DMS153 (cell line): Measurements from ENCODE around the gene AGPAT4.
"Not testable (repeated sequence)": the region's sequence is repeated elsewhere in the genome, so short reads cannot be mapped to it uniquely, and the experiment has no call there.

Experiments used
- DNase-seq: peaks from one replicate; lab custom pipeline; 2025; lab: John Stamatoyannopoulos, UW

Gene AGPAT4

DNA sequence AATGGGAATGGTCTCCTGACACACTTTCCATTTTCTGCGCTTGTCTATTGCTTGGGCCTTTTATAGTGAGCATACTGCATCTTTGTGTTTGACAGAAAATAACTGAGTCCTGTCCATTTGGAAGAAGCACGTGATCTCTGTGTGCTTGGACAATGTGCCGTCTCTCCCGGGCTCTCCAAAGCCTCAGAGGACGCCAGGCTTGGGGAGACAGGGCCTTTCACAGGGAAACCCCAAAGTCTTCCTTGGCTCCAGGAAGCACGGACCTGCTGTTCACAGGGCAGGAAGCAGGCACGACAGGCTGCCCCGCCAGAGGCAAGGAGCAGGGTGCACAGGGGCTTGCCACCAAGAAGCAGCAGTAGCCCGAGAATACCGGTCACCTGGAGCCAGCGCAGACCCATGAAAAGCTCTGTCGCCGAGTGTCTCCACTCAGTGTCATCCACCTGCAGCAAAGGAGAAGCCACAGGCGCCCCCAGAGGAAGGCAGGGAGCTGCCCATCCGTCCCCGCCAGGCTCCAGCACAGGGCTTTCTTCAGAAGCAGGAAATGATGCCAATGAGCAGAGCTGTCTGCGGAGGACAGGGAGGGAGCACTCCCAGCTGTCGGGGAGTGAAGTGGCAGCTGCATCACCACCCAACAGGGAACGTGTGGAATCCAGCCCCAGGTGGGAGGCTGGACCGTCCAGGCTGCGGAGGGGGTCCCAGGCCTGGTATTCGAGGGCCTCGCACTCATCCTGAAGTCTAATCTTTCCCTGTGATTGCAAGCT lies 135.1 kb downstream of the AGPAT4 start:
- no peak for DNase-seq

DNA sequence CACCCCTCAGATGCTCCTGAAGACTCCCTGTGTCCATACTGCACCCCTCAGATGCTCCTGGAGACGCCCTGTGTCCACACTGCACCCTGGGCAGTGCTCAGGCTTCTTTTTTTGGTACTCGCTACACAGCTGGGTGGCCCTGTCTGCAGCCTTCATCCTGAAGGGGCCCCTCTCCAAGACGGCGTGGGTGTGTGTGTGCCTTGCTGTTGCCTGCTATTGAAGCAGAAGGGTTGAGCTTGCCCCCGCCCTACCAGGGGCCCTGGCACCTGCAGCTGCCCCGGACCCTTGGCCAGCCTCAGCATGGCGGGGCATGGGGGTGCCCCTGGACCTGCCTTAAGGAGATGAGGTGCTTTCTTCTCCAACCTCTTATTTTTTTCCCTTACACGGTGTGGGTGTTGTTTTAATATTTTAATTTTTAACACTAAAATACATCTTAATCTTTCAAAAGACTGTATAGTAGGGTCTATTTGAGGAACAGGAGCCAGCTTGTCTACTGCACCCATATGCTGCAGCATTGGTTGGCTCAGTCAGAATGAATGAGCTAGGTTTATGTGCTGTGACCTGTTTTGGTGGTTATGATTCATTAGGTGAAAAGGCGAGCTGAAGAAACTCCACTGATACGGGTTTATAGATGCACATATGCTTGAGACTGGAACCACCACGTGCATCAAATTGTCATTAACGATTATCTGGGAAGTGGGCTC lies 135.9 kb downstream of the AGPAT4 start:
- DNase-seq = no peak

DNA sequence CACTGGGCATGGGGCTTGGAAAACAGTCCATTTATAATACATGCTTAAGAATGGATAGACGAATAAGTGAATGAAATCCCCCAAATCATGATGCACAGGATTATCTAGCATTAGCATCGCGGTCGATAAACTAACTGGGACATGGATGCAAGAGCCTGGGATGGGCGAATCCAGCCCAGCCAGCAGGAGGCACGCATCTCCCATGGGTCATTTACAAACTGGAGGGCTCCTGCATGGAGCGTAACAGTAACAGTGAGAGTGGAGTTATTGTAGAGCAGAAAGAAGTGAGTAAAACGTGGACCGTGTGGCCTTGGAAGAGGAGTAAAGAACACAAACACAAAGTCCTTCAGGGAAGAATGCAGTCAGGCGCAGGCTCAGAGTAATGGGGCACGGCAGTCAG lies 136.5 kb downstream of the AGPAT4 start:
- no peak for DNase-seq

DNA sequence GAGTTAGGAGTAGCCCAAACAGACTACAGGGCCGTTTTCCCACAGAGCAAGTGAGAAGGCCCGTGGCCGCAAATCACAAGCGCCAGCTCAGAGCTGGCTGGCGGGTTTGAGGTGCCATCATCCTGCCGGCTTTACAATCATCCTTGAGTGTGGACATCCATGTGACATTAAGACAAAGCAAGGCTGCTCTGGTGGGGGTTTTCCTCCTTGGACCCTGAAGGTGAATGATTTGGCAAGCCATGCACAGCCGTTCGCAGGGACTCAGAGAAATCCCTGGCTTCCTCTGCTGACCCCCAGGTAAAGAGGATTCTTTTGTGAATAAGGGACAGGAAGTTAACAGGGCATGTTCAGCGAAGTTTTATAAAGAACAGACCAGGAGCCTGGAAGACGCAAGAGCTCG lies 137.2 kb downstream of the AGPAT4 start:
- DNase-seq = no peak

DNA sequence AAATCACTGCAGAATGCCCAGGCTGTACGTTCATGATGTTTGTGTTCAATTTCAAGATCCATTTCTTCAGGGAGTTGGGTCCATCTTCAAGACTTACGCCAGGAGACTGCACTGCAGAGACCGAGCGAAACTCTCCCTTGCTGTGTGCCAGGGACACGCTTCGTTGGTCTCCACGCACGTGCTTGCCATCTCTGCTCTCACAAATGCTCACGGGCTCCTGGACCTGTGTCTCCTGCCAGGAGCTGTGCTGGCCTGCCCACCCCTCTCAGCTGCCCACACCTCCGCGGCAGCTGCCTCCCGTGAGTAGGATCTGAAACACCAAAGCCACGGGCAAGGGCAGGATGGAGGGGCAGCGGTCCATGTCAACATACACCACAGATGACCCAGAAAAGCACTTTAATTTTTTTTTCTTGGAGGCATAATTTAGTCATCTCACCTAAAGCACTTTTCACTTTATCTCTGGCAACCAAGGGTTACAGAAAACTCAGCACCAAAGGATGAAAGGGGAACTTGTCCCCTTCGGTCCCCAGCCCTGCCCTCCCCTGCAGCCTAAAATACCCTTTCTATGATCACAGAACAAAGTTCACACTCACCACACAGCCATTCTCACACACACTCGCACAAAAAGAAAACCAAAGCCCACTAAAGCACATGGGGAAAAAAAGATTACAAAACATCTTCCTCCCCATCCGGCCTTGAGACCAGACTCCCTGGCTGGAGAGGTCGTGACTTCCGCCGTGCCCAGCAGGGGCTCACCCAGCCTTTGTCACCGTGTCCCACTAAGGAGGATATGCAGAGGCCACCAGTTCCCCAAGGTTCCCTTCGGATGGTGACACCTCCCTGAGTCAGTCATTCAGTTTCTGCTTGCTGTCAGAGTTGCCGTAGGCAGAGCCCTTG lies 137.9 kb downstream of the AGPAT4 start:
- no peak for DNase-seq

DNA sequence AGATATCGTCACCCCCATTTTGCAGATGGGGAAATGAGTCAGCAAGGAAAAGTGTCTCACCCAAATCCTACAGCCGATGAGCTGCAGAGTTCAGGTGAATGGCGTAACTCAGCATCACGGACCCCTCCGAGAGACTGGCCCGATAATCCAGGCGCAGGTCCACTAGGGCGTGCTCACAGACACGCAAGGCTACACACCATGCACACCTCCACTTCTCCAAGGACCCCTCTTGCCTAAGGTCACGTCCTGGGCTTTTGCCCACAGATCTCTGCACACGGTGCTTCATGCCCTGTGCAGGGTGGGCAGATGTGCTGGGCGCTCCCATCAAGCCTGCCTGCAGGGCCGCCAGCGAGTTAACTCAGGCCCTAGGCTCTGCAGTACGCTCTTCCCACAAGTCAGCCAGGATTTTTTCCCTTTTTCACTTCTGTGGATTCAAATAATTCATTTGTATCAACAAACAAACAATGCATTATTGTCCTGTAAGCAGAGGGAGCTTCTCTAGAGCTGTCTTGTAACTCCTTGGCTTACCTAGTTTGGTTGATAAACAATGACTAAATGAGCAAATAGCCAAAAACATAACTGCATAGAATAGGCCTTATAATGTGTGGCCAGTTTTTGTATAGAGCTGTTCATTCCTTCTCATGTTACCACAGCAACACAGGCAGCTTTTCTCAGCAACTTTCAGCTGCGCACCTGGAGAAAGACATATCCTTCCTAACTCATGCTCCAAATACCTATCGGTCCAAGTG lies 139.1 kb downstream of the AGPAT4 start:
- DNase-seq = no peak

DNA sequence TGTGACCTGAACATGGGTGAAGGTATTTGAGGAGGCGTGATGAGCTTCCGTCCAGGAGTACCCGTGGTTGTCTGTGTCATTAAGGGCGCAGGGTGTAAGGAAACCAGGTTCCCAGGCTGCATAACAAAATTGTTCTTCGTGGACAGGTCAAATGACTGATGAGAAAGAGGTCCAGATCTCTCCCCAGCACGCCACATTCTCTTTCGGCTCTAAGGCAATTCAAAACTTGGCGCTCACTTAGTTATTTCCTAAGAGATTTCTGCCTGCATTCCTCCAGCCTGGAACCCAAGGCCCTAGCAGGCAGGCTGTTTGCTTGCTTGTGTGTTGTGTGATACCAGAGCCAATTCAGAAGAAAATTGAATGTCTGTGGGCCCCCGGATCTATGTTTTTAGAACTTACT lies 139.9 kb downstream of the AGPAT4 start:
- DNase-seq = no peak

DNA sequence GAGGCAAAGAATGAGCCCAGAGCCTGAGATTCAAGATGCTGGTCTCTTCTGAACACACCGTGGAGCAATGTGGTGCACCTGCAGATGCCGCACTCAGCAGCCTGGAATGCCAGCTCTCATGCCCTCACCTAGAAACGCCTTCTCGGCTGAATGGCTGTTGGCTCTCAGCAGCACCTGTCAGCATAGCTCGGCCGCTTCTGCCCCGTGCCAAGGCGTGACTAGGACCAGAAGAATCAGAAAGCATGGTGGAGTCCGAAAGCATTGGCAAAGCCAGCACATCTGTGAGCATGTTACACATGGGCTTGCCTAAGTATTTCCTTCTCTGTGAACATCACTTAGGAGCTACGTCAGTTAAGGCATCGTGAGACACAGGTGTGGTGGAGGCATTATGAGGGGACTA lies 141.5 kb downstream of the AGPAT4 start:
- DNase-seq = no peak

DNA sequence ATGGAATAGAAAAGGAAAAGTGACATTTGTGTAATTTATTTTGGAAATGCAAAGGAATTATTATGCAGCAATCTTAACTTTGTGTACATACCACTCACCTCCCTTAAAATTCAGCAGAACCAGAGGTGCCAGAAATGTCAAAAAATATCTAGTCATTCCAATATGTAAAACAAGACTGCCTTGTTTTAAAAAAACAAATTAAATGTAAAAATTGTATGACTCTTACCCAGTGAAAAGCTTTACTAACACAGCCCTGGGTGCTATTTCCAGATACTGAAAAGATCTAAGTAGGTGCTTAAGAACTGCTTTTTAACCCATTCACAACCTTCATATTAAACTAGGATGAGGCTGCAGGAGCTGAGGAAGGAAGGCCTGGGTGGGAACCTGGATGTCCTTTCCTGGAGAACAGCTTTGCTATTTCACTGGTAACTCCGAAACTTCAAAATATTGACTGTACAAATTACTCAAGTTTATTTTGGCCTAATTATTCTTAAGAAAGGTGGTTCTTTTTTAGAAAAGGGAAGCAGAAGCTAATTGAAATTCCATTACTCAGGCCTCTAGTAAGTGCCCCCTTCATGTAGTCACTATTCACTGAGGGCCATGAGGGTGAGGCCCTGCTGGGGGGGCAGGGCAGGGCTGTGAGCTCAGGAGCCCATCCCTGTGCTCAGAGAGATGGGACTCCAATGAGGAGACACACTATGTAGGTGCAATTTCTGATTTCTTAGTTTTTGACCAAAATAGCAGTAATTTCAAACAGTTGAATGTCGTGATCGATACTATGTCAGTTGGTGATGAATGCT lies 142.7 kb downstream of the AGPAT4 start:
- DNase-seq = no peak

DNA sequence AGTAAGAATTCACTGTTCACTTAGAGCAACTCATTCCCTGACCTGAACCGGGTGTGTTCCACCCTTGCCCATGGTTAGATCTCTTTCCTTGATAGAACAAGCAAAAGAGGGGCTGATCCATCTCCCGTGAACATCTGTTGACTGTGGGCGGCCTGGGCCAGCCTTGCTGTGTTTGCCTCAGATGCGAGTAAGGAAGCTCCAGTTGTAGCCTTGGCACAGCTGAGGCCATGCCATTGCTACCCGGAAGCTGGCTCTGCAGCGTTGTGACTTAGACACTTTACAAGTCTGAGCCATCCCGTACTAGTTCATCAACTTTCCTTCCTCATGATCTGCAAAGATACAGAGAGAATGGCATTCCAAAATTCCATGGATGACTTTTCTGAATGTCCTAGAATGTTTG lies 143.3 kb downstream of the AGPAT4 start:
- no peak for DNase-seq

DNA sequence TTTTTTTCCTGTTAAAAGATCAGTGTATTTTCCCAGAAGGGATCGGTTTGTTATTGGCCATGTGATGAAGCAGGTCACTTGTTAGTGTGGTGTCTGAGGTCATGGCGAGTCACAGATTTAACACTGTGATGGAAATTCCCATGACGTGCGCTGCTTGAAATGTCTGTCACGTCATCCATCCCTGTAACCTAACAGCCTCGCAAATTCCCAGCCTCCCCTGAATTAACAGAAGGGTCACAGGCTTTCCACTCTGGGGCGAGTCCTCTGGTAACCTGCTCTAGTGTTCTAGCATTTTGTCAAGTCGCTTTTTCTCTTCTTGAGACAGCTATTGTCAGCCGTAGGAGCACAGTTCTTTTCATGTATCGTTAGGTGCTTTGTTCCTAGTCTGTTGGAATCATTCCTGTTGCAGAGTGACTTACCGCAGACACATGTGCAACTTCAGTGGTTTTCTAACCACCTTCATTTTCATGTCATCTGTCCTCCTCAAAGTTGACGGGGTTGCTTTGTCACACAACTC lies 145.1 kb downstream of the AGPAT4 start:
- DNase-seq = no peak

DNA sequence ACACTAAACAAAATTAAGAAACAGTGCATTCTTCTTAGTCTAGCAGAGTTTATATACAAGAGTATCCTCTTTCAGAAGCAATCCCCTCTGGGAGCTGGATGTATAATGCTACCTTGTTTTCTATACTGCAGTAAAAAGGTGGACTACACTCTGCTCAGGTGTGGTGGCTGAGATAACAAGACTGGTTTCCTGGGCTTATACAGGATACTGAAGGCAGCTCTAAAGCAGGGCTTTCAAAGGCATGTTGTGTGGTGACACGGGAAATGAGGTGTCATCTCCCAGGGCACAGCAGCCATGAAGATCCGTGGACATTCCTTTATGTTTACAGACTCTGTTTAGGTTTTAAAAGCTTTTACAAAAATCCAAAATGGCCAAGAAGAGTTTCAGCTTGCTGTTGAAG lies 145.6 kb downstream of the AGPAT4 start:
- no peak for DNase-seq

DNA sequence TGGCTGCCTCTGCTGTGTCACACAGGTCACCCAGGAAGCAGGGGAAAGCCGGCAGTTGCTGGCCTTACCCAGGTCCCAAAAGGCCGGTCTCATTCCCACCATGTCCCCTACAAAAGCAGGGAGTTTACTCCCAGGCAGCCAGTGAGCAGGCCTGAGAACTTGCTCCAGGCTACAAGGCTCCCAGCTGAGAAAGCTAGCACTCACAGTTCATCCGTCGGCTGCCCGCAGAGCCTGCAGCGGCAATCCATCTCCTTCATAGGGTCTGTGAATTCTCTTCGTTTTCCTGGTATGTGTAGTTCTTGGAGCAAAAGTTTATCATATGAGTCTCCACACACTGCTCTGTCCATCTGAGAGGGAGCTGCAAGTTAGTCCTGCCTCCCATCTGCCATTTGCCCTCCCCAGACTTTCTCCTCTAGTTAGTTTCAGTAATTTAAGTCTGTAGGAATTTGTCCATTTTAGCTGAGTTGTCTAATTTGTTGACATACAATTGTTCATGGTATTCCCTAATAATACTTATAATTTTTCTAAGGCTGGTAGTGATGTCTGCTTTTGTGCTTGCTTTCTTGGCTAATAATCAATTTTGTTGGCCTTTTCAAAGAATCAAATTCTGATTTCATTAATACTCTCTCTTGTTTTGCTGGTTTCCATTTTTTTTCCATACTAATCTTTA lies 146.7 kb downstream of the AGPAT4 start:
- DNase-seq = no peak

DNA sequence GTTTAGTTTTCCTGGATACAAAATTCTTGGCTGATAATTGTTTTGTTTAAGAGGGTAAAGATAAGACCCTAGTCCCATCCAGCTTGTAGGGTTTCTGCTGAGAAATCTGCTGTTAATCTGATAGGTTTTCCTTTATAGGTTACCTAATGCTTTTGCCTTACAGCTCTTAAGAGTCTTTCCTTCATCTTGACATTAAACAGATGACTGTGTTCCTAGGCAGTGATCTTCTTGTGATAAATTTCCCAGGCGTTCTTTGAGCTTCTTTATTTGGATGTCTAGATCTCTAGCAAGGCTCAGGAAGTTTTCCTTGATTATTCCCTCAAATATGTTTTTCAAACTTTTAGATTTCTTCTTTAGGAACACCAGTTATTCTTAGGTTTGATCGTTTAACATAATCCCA lies 148.3 kb downstream of the AGPAT4 start:
- no peak for DNase-seq

DNA sequence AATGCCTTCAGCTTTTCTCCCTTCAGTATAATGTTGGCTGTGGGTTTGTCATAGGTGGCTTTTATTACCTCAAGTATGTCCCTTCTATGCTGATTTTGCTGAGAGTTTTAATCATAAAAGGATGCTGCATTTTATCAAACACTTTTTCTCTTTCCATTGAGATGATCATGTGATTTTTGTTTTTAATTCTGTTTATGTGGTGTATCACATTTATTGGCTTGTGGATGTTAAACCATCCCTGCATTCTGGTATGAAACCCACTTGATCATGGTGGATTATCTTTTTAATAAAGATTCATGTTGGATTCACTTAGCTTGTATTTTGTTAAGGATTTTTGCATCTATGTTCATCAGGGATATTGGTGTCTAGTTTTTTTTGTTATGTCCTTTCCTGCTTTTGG lies 150.5 kb downstream of the AGPAT4 start:
- DNase-seq = not testable (repeated sequence)

DNA sequence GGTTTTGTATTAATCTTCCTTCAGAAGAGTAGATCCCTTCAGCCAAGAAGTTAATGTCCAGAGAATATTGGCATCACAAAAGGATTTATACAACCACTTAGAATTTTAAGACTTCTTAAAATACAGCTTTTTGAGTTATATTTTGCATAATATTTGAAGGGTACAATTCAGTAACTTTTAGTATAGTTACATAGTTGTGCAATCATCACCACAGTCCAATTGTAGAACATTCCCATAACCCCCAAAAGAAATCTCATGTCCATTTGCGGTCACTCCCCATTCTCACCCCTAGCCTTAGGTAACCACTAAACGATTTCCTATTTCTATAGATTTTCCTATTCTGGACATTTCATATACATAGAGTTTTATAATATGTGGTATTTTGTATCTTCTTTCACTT lies 155.9 kb downstream of the AGPAT4 start:
- DNase-seq = no peak

DNA sequence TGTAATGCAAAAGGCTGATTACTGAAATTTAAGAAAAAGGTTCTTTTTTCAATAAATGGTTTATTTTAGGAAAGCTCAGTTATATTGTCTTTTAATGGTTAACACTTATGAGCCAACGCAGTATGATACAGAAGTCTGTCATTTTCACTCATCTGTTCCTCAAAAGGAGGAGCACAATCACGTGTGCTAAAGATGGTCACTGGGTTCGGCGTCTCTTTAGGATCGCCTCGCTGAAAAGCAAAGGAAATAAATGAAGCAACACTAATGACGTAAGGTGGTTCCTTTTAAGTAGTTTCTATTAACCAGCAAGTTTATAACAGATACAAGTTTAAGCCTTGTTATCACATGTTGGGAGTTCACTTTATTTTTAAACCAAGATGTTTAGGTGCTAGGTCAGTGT lies 156.6 kb downstream of the AGPAT4 start:
- no peak for DNase-seq

DNA sequence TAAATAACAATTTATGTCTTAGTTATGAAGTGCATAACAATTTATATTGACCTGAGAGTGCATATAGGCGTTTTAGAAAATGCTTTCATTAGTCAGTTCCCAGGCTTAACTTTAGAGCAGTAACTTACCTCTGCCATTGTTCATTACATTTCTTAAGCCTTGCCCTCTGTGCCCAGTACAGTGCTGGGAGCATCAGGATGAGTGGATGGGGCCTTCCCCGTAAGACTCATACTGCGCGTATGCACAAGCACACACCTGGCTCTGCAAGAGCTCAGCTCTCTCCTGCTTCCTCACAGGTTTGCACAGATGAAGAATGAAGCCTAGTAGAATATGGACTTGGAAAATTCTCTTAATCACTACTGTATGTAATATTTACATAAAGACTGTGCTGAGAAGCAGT lies 157.3 kb downstream of the AGPAT4 start:
- DNase-seq = no peak

DNA sequence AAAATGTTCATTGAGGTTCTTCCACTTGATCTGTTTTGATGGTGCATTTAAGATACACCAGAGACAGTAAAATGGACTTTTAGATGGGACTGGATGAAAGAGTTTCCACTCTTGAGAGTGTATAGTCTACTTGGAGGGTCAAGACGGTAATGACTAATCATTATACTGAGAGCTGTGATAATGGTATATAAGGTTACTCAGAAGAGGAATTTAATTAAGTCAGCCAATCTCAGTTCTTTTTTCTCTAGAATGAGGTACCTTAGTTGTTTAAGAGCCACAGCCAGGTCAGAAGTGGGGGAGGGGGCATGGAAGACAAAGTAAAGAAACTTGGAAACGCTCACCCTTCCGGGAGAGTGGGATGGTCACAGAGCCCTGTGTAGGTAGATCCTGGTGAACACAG lies 158.4 kb downstream of the AGPAT4 start:
- DNase-seq = no peak

DNA sequence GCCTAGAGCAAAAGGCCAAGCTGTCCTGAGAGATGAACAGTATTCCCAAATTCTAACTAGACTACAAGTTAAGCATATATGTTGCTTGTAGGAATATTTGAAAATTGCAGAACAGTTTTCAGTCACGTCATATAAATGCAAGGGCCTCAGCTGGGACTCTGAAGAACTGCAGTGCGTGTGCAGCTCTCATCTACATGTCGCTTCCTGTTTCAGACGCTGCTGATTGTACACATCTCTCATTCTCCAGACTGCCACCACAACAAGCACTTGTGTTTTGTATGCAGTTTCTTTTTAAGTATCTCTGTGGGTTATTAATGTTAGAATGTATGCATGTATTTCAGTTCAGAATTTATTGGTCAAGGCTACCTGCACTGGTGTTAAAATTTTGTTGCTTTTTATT lies 162.6 kb downstream of the AGPAT4 start:
- DNase-seq = no peak
